SK-N-MC (cell line): ENCODE data around the gene MYZAP.

ENCODE experiments used
- EZH2 ChIP-seq: fragments of 200-600 bp; sonication (generic); IDR thresholded peaks from one replicate; pipeline ENCODE4 v1.6.1; 2017; ENCODE audit warnings: antibody characterized with exemption
- FOXP2 ChIP-seq: optimal IDR thresholded peaks from 2 replicates; pipeline ENCODE3; 2011; ENCODE audit warnings: mild to moderate bottlenecking, moderate library complexity; ENCODE audit not compliant: insufficient read depth; ENCODE audit errors: extremely low read length, control extremely low read depth
- POLR2AphosphoS5 ChIP-seq: IDR thresholded peaks from 2 replicates; pipeline ENCODE4 v1.6.1; 2012; ENCODE audit warnings: mild to moderate bottlenecking, low read depth, low read length, borderline replicate concordance

DNA sequence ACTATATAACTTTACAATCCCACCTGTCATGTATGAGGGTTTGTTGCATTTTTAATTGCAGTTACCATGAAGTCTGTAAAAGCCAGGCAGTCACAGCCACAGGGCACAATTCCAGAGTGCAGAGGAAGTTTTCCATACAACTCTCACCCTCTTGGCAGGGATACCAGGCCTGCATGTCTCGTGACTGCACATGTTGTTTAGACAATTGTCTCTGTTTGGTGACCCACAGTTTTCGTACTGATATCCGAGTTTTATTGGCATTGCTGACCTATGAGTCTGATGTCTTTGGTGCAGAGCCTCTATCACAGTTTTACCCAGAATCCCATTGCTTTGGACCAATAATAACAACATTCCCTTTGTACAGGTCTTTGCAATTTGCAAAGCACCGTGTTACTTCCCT, 24.9 kb upstream of the MYZAP start:
- TF ChIP-seq POLR2AphosphoS5 (no peak), EZH2 (no peak), FOXP2 (no peak)
